ENCODE data around the gene SERPINB6. TPM values are rescaled to one million over a fixed set of nuclear protein-coding genes. Genes with fewer than 3 reads are reported as not detected.

The SERPINB6 gene
- total RNA-seq, 1 donor from 2014 or later: 61.2 TPM

GRCh38 chr6:2984738-2985406, 13.5 kb upstream of the SERPINB6 start:
- DNase-seq (ENCODE audit: extremely low spot score, unreplicated experiment): peak; percentile 52
- no peak overlapping the region for H3K27ac Mint-ChIP-seq
- no peaks in the 10 kb centered on the region for H3K9me3 Mint-ChIP-seq
- TF ChIP-seq, protein P1, sequence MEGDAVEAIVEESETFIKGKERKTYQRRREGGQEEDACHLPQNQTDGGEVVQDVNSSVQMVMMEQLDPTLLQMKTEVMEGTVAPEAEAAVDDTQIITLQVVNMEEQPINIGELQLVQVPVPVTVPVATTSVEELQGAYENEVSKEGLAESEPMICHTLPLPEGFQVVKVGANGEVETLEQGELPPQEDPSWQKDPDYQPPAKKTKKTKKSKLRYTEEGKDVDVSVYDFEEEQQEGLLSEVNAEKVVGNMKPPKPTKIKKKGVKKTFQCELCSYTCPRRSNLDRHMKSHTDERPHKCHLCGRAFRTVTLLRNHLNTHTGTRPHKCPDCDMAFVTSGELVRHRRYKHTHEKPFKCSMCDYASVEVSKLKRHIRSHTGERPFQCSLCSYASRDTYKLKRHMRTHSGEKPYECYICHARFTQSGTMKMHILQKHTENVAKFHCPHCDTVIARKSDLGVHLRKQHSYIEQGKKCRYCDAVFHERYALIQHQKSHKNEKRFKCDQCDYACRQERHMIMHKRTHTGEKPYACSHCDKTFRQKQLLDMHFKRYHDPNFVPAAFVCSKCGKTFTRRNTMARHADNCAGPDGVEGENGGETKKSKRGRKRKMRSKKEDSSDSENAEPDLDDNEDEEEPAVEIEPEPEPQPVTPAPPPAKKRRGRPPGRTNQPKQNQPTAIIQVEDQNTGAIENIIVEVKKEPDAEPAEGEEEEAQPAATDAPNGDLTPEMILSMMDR (conservative IDR thresholded peaks at IDR 0.05): no peak
- H3K4me3 Mint-ChIP-seq: peak overlapping the region; percentile 41
- peaks cover 29% of the 10 kb centered on the region for H3K4me1 Mint-ChIP-seq (ENCODE audit: unreplicated experiment)
- H3K36me3 Mint-ChIP-seq: no peaks in the 10 kb centered on the region
- H3K27me3 Mint-ChIP-seq: peaks cover 7% of the 10 kb centered on the region

DNA sequence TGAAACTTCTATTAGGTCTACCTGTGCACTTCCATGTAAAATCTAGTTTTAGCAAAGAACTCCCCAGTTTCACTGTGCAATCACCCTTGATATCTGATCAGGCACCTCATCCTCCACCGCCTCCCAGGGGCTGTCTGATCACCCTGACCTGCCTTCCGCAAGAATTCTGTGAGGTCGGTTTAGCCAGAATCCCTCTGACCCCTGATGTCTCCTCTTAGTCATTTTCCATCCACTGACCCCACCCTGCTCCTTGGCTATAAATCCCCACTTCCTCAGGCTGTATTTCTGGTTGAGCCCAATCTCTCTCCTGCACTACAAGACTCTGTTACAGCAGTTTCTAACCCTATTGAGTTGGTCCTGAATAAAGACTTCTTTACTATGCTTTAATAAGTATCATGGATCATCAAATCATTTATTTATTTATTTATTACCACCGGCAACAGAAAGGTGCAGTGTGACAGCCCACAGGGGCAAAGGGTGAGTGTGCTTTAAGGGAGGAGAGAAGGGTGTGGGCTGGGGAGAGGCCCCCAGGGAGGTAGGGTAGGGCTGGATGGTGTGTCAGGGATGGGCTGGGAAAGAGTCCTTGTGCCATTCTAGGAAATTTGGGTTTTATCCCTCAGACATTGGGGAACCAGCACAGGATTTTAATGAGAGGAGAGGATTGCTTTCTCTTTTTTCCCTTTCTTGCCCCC, 11.2 kb upstream of the SERPINB6 start:
- no peaks in the 10 kb centered on the region for H3K9me3 Mint-ChIP-seq
- peak overlapping the region; percentile 11 for H3K4me3 Mint-ChIP-seq
- TF ChIP-seq, protein P1 (conservative IDR thresholded peaks at IDR 0.05): no peak
- peaks cover 20% of the 10 kb centered on the region for H3K4me1 Mint-ChIP-seq (ENCODE audit: unreplicated experiment)
- H3K36me3 Mint-ChIP-seq: no peaks in the 10 kb centered on the region
- peak; percentile 32 for DNase-seq (ENCODE audit: extremely low spot score, unreplicated experiment)
- H3K27me3 Mint-ChIP-seq: peaks cover 7% of the 10 kb centered on the region
- peak overlapping the region; percentile 46 for H3K27ac Mint-ChIP-seq

GRCh38 chr6:2980465-2980855, 9.1 kb upstream of the SERPINB6 start:
- Mint-ChIP-seq H3K4me1 (ENCODE audit: unreplicated experiment) (peaks cover 12% of the 10 kb centered on the region), H3K9me3 (no peaks in the 10 kb centered on the region), H3K36me3 (no peaks in the 10 kb centered on the region), H3K4me3 (no peak overlapping the region), H3K27me3 (peaks cover 12% of the 10 kb centered on the region), H3K27ac (peak overlapping the region; percentile 37)
- TF ChIP-seq, protein P1 (conservative IDR thresholded peaks at IDR 0.05): no peak
- DNase-seq (ENCODE audit: extremely low spot score, unreplicated experiment): no peak

DNA sequence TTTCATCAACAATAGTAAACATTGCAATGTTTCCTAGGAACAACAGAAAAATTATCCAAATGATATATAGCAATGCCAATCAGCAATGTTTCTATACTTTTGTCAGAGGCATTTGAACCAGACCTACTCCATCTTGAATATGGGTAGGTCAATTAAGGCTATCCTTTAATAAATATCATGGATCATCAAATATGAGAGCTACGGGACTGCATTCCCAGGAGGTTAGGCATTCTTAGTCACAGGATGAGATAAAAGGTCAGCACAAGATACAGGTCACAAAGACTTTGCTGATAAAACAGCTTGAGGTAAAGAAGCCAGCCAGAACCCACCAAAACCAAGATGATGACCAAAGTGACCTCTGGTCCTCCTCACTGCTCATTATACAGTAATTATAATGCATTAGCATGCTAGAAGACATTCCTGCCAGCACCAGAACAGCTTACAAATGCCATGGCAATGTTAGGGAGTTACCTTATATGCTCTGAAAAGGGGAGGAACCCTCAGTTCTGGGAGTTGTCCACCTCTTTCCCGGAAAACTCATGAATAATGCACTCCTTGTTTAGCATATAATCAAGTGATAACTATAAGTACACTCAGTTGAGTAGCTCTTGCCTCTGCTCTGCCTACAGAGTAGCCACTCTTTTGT, 8.6 kb upstream of the SERPINB6 start:
- TF ChIP-seq, protein P1 (conservative IDR thresholded peaks at IDR 0.05): no peak
- Mint-ChIP-seq H3K4me1 (ENCODE audit: unreplicated experiment) (peaks cover 12% of the 10 kb centered on the region), H3K36me3 (no peaks in the 10 kb centered on the region), H3K4me3 (no peak overlapping the region), H3K27me3 (peaks cover 12% of the 10 kb centered on the region), H3K9me3 (no peaks in the 10 kb centered on the region), H3K27ac (no peak overlapping the region)
- DNase-seq (ENCODE audit: extremely low spot score, unreplicated experiment): no peak

DNA sequence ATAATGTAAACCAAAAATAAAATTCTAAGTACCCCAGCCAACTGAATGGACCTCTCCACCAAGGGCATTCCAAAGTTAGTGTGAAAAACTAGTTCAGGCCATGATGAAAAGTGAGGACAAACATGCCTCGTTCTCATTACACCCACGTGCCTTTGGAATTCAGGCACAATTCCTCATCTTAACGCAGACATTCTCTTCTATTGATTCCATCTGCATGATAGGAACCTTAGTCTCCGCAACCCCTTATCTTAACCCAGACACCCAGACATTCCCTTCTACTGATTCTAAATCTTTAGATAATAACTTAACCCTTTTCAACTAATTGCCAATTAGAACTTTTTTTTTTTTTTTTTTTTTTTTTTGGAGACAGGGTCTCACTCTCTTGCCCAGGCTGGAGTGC, 7.6 kb upstream of the SERPINB6 start:
- Mint-ChIP-seq H3K27ac (no peak overlapping the region), H3K36me3 (no peaks in the 10 kb centered on the region)

More for the DNA sequence above, 7.6 kb upstream of the SERPINB6 start:
- Mint-ChIP-seq H3K9me3 (no peaks in the 10 kb centered on the region), H3K4me1 (ENCODE audit: unreplicated experiment) (peaks cover 8% of the 10 kb centered on the region), H3K27me3 (peaks cover 12% of the 10 kb centered on the region), H3K4me3 (no peak overlapping the region)
- DNase-seq (ENCODE audit: extremely low spot score, unreplicated experiment): no peak
- TF ChIP-seq, protein P1 (conservative IDR thresholded peaks at IDR 0.05): no peak

Measured in type B pancreatic cell (in vitro differentiated cells).